Vagina (tissue), 2 donors: ENCODE data around the gene GNAO1.

Source experiments
- CTCF ChIP-seq, 3 experiments: fragments of 450-650 bp in 2 of 3; fragments of 200-600 bp in 1 of 3; sonication (generic) in 1 of 3; IDR thresholded peaks; one replicate each; pipeline ENCODE4 v1.5.1; 2017 to 2019; ENCODE audit warnings: antibody characterized with exemption in 3 of 3, mild to moderate bottlenecking in 2 of 3, moderate library complexity in 2 of 3
- POLR2A ChIP-seq, 2 donors: fragments of 450-650 bp; IDR thresholded peaks; one replicate each; pipeline ENCODE4 v1.6.1; 2017; ENCODE audit warnings: antibody characterized with exemption in 2 of 2, mild to moderate bottlenecking in 2 of 2, moderate library complexity in 2 of 2
- POLR2AphosphoS5 ChIP-seq, 2 donors: sonication (generic); formaldehyde crosslinking; IDR thresholded peaks; one replicate each; pipeline ENCODE4 v1.9.0; 2017; ENCODE audit warnings: antibody characterized with exemption in 2 of 2, mild to moderate bottlenecking in 2 of 2, low read depth in 1 of 2; ENCODE audit not compliant: insufficient read depth in 1 of 2

DNA sequence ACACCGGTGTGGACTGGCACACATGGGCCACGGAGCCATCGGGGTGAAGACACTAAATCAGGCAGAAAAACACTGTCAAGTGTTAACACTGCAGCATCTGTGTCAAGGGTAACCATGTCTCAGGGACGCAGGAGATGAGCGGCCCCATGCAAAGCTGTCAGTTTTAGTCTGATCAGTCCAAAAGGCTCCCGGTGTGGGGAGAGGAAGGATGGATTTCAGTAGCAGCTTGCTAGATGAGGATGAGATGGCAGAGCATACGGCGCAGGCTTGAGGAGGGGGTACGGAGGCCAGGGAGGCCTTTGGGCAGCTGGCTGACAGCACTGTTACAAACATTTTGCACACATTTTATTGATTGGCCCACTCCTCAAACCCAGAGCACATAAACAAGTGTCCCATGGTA is 98.1 kb downstream of the GNAO1 start:
- TF ChIP-seq CTCF (IDR thresholded peaks at IDR 0.05) (no peak), POLR2A (IDR thresholded peaks at IDR 0.05) (no peak), POLR2AphosphoS5 (IDR thresholded peaks at IDR 0.05; ENCODE audit: insufficient read depth in 1 of 2, low read depth in 1 of 2) (no peak)
